ENCODE results near the gene OR14K1.
"Not testable (repeated sequence)": the region's sequence is repeated elsewhere in the genome, so short reads cannot be mapped to it uniquely, and the experiment has no call there.

OR14K1 gene, protein sequence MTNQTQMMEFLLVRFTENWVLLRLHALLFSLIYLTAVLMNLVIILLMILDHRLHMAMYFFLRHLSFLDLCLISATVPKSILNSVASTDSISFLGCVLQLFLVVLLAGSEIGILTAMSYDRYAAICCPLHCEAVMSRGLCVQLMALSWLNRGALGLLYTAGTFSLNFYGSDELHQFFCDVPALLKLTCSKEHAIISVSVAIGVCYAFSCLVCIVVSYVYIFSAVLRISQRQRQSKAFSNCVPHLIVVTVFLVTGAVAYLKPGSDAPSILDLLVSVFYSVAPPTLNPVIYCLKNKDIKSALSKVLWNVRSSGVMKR

GRCh38 chr1:247738315-247738714 is at the start of gene OR14K1:
Gene OR14K1, plus strand, starts transcription at chr1:247738615. Its CDS starts 0 bp downstream, at chr1:247738615.
- no peak for TF ChIP-seq CTCF (IDR thresholded peaks at IDR 0.05; ENCODE audit: control extremely low read depth, extremely low read depth, low read depth, missing control alignments)
- ChIA-PET POLR2A (no interaction called here), CTCF (no interaction called here)
- no peak for DNase-seq (ENCODE audit: extremely low spot score)

- ChIA-PET CTCF (no interaction called here), POLR2A (no interaction called here)
- DNase-seq (ENCODE audit: extremely low spot score) = no peak
- no peak for TF ChIP-seq CTCF (IDR thresholded peaks at IDR 0.05; ENCODE audit: control extremely low read depth, extremely low read depth, low read depth, missing control alignments)
These were observed 37.1 kb upstream of the OR14K1 start for GRCh38 chr1:247701338-247701737.

DNA sequence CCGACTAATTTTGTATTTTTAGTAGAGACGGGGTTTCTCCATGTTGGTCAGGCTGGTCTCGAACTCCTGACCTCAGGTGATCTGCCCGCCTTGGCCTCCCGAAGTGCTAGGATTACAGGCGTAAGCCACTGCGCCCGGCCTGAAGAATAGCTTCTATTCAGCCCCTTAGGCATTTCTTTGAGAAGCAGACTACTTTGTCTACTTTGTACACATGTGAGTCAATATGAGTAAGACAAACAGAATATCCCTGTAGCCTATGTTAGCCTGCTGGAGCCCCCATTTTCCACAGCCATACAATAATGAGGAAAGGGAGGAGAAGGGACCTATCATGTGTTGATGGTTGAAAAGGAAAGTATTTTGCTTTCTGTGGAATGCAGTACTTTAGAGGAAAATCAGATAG is 27.7 kb upstream of the OR14K1 start:
- POLR2A ChIA-PET; CTCF ChIA-PET; DNase-seq (ENCODE audit: extremely low spot score): not testable (repeated sequence)

DNA sequence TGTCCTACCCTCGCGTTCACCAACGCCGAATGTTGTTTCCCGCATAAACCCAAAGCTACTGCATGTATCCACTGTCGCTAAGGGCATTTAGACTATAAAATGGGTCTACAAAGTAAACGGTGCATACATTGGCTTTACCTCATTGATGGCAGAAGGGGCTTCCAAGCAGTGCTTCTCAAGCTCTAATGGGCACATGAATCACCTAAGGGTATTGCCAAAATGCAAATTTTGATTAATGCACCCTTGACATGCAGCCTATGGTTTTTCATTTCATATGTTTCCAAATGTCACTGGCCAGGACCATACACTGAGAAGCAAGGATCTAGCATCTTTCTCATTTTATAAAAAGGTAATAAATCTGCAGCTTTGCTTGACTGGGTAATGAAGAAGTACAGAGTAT is 24.7 kb upstream of the OR14K1 start:
- TF ChIP-seq CTCF (IDR thresholded peaks at IDR 0.05; ENCODE audit: control extremely low read depth, extremely low read depth, low read depth, missing control alignments) = no peak
- no peak for DNase-seq (ENCODE audit: extremely low spot score)
- POLR2A ChIA-PET = no interaction called here
- CTCF ChIA-PET = interaction anchor here (1.5 kb wide), 1 partner anchor 23 kb away, joined by 5 read pairs; no protein-coding TSS in a partner anchor

DNA sequence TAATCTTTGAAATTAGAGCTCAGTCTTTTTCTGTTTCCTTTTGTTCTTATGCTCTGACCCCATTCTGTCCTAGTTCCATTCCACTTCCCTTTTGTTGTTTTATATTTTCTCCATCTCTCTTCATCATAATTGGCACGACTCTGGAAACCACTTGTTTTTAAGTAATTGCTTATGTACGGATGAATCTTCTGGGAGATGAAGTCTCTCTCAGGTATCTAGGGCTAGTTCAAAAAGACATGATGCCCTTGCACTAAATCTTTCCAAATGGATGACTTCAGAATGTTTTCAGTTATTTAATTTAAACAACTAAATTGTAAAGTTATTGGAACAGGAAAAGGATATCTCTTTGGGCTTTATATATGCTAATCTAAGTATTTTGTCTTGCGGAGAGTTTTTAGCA is 21.9 kb upstream of the OR14K1 start, which contains the start of gene OR6F1:
Gene OR6F1 (minus strand): TSS at position 101 of the 400 bp plus-strand sequence. CDS start 3,891 bp downstream, outside the sequence.
- no peak for TF ChIP-seq CTCF (IDR thresholded peaks at IDR 0.05; ENCODE audit: control extremely low read depth, extremely low read depth, low read depth, missing control alignments)
- no peak for DNase-seq (ENCODE audit: extremely low spot score)
- POLR2A ChIA-PET = no interaction called here
- CTCF ChIA-PET = no interaction called here

DNA sequence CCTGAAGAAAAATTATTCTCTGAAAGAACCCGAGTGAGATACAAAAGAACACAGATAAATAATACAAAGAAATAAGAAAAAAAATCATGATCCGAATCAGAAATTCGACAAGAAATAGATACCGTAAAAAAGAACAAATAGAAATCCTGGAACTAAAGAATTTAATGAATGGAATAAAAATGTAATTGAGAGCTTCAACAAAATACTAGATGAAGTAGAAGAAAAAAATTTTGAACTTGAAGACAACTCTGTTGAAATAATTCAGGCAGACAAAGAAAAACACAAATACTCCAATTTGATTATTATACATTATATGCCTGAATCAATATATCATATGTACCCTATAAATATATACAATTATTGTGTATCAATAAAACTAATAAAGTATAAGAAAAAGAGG is 17.2 kb upstream of the OR14K1 start:
- ChIA-PET CTCF (no interaction called here), POLR2A (no interaction called here)
- TF ChIP-seq CTCF (IDR thresholded peaks at IDR 0.05; ENCODE audit: control extremely low read depth, extremely low read depth, low read depth, missing control alignments) = no peak
- no peak for DNase-seq (ENCODE audit: extremely low spot score)

- no peak for DNase-seq (ENCODE audit: extremely low spot score)
- CTCF ChIA-PET = no interaction called here
- TF ChIP-seq CTCF (IDR thresholded peaks at IDR 0.05; ENCODE audit: control extremely low read depth, extremely low read depth, low read depth, missing control alignments) = no peak
- POLR2A ChIA-PET = no interaction called here
These were observed 2.3 kb downstream of the OR14K1 start for GRCh38 chr1:247740721-247741120.

Data from GM10248 (cell line).